Smooth muscle cell (in vitro differentiated cells): ENCODE measurements around the gene SSX2IP. TPM values are rescaled to one million over a fixed set of nuclear protein-coding genes. Genes with fewer than 3 reads are reported as not detected.

Experiments
- DNase-seq: peaks from one replicate; lab custom pipeline; 2025; ENCODE audit not compliant: unreplicated experiment; lab: John Stamatoyannopoulos, UW
- H2AFZ ChIP-seq: fragments of 200-600 bp; sonication (generic); 2 replicates; pipeline ENCODE4 v1.6.0; 2016; ENCODE audit warnings: antibody characterized with exemption, low read depth, mild to moderate bottlenecking
- H3F3A ChIP-seq: fragments of 200-600 bp; sonication (generic); 2 replicates; pipeline ENCODE4 v1.6.0; 2017; ENCODE audit warnings: antibody characterized with exemption, low read depth
- H3K27ac ChIP-seq: fragments of 200-600 bp; sonication (generic); 2 replicates; pipeline ENCODE4 v1.5.1; 2016; ENCODE audit warnings: low read depth, mild to moderate bottlenecking
- H3K27me3 ChIP-seq: fragments of 200-600 bp; sonication (generic); 2 replicates; pipeline ENCODE4 v1.6.1; 2016; ENCODE audit warnings: low read depth, mild to moderate bottlenecking
- H3K36me3 ChIP-seq: fragments of 200-600 bp; sonication (generic); 2 replicates; pipeline ENCODE4 v1.5.1; 2016; ENCODE audit warnings: low read depth
- H3K4me1 ChIP-seq: fragments of 200-600 bp; sonication (generic); 2 replicates; pipeline ENCODE4 v1.5.1; 2016; ENCODE audit warnings: low read depth
- H3K4me2 ChIP-seq: fragments of 200-600 bp; sonication (generic); 2 replicates; pipeline ENCODE4 v1.6.0; 2016; ENCODE audit warnings: mild to moderate bottlenecking
- H3K4me3 ChIP-seq: fragments of 200-600 bp; sonication (generic); 2 replicates; pipeline ENCODE4 v1.5.1; 2016; ENCODE audit warnings: mild to moderate bottlenecking
- H3K79me2 ChIP-seq: fragments of 200-600 bp; sonication (generic); 2 replicates; pipeline ENCODE4 v1.6.0; 2016; ENCODE audit warnings: low read depth, mild to moderate bottlenecking
- H3K9ac ChIP-seq: fragments of 200-600 bp; sonication (generic); 2 replicates; pipeline ENCODE4 v1.6.0; 2016; ENCODE audit warnings: low read depth
- H3K9me3 ChIP-seq: fragments of 200-600 bp; sonication (generic); replicated peaks from 2 replicates; pipeline ENCODE4 v1.5.1; 2016; ENCODE audit warnings: low read depth
- H4K20me1 ChIP-seq: fragments of 200-600 bp; sonication (generic); 2 replicates; pipeline ENCODE4 v1.6.0; 2016; ENCODE audit warnings: low read depth
- WGBS: methylation state at CpG from one replicate; pipeline ENCODE4 v1.1.7; 2016; ENCODE audit warnings: low lambda C conversion rate; 5-methylcytosine and 5-hydroxymethylcytosine counted together
- polyA plus RNA-seq: library from polyadenylated mRNA; unstranded; fragments of >200 nt; fragmentation: Nextera tagmentation; extraction: Ambion mirVana; gene quantifications from 2 replicates; pipeline ENCODE4 v1.2.1, GENCODE V29; 2016
- total RNA-seq: library from RNA; depleted of rRNA; stranded (reverse); fragments of >200 nt; gene quantifications from 2 replicates; pipeline ENCODE4 v1.2.3, GENCODE V29; 2014
- TF ChIP-seq, protein P1 (sequence below): fragments of 200-600 bp; sonication (generic); IDR thresholded peaks from 2 replicates; pipeline ENCODE4 v1.5.1; 2017; ENCODE audit warnings: borderline replicate concordance, mild to moderate bottlenecking, antibody characterized with exemption; ENCODE audit not compliant: insufficient read depth, poor library complexity, severe bottlenecking

SSX2IP gene
- total and polyA plus RNA-seq, 2 experiments from 2014 or later = 27.4 to 69.7 TPM

DNA sequence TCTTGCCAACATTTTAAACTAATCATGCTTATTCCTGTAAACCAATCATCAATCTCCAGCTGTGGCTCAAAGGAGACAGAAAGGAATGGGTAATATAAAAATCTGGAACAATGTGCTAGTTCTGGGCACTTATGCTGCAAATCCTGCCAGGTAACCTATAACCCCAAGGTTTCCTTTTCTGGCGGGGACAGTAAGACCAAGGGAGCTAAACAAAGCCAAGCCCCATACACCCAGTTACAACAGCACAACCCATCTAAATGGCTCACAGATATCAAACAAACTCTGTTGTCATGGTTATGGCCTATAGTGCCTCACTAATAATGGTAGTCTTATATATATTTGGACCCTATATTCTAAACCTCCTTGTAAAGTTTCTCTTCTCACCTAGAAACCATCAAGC lies 79.2 kb downstream of the SSX2IP start:
- 41% methylated on average over 1 of the region's 1 CpG for WGBS
- peak overlapping the region; percentile 29 for H2AFZ ChIP-seq
- H3K36me3 ChIP-seq = no peaks in the 10 kb centered on the region
- no peak overlapping the region for H3K27ac ChIP-seq
- H3F3A ChIP-seq = no peaks in the 10 kb centered on the region
- no peaks in the 10 kb centered on the region for H4K20me1 ChIP-seq
- H3K9me3 ChIP-seq = peaks cover 8% of the 10 kb centered on the region
- no peak for DNase-seq
- peaks cover 12% of the 10 kb centered on the region for H3K4me1 ChIP-seq
- no peak overlapping the region for H3K9ac ChIP-seq
- TF ChIP-seq, protein P1, sequence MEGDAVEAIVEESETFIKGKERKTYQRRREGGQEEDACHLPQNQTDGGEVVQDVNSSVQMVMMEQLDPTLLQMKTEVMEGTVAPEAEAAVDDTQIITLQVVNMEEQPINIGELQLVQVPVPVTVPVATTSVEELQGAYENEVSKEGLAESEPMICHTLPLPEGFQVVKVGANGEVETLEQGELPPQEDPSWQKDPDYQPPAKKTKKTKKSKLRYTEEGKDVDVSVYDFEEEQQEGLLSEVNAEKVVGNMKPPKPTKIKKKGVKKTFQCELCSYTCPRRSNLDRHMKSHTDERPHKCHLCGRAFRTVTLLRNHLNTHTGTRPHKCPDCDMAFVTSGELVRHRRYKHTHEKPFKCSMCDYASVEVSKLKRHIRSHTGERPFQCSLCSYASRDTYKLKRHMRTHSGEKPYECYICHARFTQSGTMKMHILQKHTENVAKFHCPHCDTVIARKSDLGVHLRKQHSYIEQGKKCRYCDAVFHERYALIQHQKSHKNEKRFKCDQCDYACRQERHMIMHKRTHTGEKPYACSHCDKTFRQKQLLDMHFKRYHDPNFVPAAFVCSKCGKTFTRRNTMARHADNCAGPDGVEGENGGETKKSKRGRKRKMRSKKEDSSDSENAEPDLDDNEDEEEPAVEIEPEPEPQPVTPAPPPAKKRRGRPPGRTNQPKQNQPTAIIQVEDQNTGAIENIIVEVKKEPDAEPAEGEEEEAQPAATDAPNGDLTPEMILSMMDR = no peak
- no peak overlapping the region for H3K4me3 ChIP-seq
- H3K27me3 ChIP-seq = no peaks in the 10 kb centered on the region
- no peak overlapping the region for H3K4me2 ChIP-seq
- no peaks in the 10 kb centered on the region for H3K79me2 ChIP-seq

DNA sequence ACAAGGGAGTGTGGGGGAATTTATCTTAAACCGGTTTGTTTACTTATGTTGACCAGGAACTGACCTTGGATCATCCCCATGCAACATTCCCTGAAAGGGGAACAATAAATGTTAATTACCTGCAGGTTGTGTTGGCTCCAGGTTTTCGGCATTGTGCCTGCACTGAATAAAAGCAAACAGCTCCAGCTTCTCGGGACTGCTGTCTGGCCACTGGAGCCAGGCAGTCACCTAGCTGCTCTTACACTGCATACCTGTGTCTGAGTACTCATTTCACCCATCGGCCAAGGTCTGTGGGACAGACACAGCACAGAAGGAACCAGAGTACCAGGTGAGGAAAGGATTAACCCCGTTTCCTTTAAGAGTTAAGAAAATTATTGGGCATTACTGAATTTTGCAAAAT lies 83.3 kb downstream of the SSX2IP start:
- H3K27ac ChIP-seq = no peak overlapping the region
- WGBS = 87% methylated on average over 5 of the region's 5 CpGs
- H3K79me2 ChIP-seq = no peaks in the 10 kb centered on the region

DNA sequence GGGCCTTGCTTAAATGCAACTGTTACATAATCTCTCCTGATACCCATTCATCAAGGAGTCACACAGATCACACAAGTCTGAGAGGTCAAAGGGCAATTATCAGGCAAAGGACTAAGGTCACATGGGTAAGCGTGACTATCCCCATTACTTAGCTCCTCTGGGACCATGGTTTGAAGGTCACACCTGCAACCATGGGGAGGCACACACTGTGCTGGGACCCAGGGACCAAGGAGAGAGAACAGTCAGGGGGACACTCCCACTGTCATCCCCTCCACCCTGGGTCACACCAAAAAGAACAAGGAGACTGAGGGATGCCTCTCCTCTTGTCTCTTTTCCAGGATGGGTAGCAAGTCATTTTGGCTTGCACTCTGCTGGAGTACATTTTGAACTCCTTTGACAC lies 85.1 kb downstream of the SSX2IP start:
- TF ChIP-seq, protein P1 = no peak
- H3K4me2 ChIP-seq = no peak overlapping the region
- no peak overlapping the region for H2AFZ ChIP-seq
- no peak overlapping the region for H3K9ac ChIP-seq
- no peaks in the 10 kb centered on the region for H3K9me3 ChIP-seq
- H3K27ac ChIP-seq = peak overlapping the region; percentile 97
- H3K79me2 ChIP-seq = no peaks in the 10 kb centered on the region
- no peaks in the 10 kb centered on the region for H4K20me1 ChIP-seq
- H3K36me3 ChIP-seq = no peaks in the 10 kb centered on the region
- H3K4me1 ChIP-seq = peaks cover 7% of the 10 kb centered on the region
- H3K27me3 ChIP-seq = no peaks in the 10 kb centered on the region
- no peak for DNase-seq
- no peak overlapping the region for H3K4me3 ChIP-seq
- WGBS = 100% methylated on average over 1 of the region's 1 CpG
- peaks cover 14% of the 10 kb centered on the region for H3F3A ChIP-seq

More for the DNA sequence above, 83.3 kb downstream of the SSX2IP start:
- no peaks in the 10 kb centered on the region for H3K9me3 ChIP-seq
- no peaks in the 10 kb centered on the region for H3K36me3 ChIP-seq
- no peaks in the 10 kb centered on the region for H4K20me1 ChIP-seq
- H3K4me3 ChIP-seq = no peak overlapping the region
- H2AFZ ChIP-seq = no peak overlapping the region
- H3K9ac ChIP-seq = no peak overlapping the region
- H3K4me1 ChIP-seq = peaks cover 12% of the 10 kb centered on the region
- H3F3A ChIP-seq = peaks cover 13% of the 10 kb centered on the region
- no peaks in the 10 kb centered on the region for H3K27me3 ChIP-seq
- TF ChIP-seq, protein P1 = no peak
- DNase-seq = no peak
- H3K4me2 ChIP-seq = no peak overlapping the region
